Skin of body (tissue), 2 donors: Measurements from ENCODE around the gene DQX1. TPM values are rescaled to one million over a fixed set of nuclear protein-coding genes. Genes with fewer than 3 reads are reported as not detected.
A peak's percentile ranks its signal among the peaks of the same experiment; 100 is the strongest.
"Not testable (repeated sequence)": the region's sequence is repeated elsewhere in the genome, so short reads cannot be mapped to it uniquely, and the experiment has no call there.

ENCODE experiments used
- DNase-seq: peaks from one replicate; lab custom pipeline; 2025; lab: John Stamatoyannopoulos, UW
- total RNA-seq: library from RNA; depleted of rRNA; stranded (reverse); fragments of >200 nt; gene quantifications from one replicate; pipeline ENCODE4 v1.2.3, GENCODE V29; 2014

The DQX1 gene, protein sequence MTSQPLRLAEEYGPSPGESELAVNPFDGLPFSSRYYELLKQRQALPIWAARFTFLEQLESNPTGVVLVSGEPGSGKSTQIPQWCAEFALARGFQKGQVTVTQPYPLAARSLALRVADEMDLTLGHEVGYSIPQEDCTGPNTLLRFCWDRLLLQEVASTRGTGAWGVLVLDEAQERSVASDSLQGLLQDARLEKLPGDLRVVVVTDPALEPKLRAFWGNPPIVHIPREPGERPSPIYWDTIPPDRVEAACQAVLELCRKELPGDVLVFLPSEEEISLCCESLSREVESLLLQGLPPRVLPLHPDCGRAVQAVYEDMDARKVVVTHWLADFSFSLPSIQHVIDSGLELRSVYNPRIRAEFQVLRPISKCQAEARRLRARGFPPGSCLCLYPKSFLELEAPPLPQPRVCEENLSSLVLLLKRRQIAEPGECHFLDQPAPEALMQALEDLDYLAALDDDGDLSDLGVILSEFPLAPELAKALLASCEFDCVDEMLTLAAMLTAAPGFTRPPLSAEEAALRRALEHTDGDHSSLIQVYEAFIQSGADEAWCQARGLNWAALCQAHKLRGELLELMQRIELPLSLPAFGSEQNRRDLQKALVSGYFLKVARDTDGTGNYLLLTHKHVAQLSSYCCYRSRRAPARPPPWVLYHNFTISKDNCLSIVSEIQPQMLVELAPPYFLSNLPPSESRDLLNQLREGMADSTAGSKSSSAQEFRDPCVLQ
- 0.59 TPM for total RNA-seq

- DNase-seq, result no peak
Measured at GRCh38 chr2:74525717-74526648, at the start of gene DQX1. DQX1 (minus strand) TSS chr2:74526231; CDS start chr2:74525729, 502 bp downstream.

- DNase-seq, result no peak
Measured at GRCh38 chr2:74575320-74575719, 49.3 kb upstream of the DQX1 start.

- DNase-seq, result no peak
Measured at GRCh38 chr2:74573747-74574562, 47.9 kb upstream of the DQX1 start.

DNA sequence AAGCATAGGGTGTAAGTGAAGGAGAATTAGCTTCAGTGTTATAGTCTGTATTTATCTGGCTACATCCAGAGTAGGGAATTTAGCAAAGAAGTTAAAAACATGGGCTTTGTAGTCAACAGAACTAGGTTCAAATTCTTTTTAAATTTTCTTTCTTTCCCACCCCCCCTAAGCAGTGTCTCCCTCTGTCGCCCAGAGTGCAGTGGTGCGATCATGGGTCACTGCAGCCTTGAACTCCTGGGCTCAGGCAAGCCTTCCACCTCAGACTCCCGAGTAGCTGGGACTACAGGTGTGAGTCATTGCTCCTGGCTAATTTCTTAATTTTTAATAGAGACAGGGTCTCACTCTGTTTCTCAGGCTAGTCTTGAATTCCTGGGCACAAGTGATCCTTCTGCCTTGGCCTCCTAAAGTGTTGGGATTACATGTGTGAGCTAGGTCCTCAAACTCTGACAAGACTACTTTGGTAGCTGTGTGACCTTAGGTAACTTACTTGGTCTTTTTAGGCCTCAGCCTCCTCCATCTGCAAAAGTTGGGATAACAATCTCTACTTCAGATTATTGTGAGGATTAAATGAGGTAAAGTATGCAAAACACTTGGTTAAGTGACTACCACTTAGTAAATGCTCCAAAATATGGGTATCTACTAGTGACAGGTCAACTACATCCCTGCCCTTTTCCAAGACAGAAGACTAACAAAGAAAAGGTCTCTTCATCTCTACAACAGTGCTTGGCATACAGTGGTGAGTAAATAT, 46.3 kb upstream of the DQX1 start:
- DNase-seq, result no peak

- no peak for DNase-seq
Measured at GRCh38 chr2:74571058-74571457, 45.0 kb upstream of the DQX1 start.

GRCh38 chr2:74569686-74570085, 43.7 kb upstream of the DQX1 start:
- no peak for DNase-seq

DNA sequence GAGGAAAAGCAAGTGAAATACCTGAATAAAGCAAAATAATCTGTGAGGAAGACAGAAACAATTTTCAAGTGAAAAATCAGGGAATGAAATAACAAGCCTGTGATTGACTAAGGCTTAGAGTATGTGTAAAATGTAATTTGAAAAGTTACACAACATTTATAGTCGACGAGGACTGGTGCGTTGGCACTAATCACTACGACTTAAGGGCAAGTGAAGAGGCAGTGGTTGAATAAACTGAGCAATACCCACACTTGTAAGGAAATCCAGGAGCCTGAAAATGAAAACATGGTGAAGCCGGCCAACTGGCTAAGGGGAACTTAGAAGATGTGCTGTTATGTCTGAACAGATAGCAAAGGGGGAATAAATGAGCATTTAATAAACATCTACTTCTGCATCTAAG, 41.9 kb upstream of the DQX1 start:
- DNase-seq, result no peak

- DNase-seq, result peak; percentile 13
Measured at GRCh38 chr2:74566754-74567085, 40.7 kb upstream of the DQX1 start.

DNA sequence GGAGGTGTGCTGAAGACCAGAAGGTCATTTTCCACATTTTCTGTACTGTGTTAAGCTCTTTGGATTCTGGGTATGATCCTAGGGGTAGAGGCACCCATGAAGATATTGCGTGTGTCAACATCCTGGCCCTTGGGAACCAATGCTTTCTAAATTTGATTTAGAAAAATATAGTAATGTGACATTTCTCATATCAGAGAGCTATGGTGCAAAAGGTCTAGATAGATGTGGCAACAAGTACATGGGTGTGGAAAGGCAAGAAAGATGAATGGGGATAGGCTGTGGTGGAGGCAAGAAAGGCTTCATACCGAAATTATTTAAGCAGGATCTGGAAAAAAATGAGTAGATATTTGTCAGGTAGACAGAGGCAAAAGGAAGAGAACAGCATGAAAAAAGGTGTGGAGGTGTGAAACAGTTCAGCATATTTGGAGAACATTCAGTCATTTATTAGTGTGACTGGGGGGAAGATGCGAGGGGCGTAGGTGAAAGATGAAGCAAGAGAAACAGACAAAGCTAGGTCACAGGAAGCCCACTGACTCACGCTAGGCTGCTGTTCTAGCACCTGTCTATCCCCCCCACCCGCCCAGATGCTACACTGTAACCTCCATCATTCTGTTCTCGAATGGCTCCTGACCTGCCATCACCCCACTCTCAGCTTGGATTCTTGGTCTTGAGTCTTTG, 40.2 kb upstream of the DQX1 start:
- DNase-seq, result no peak

DNA sequence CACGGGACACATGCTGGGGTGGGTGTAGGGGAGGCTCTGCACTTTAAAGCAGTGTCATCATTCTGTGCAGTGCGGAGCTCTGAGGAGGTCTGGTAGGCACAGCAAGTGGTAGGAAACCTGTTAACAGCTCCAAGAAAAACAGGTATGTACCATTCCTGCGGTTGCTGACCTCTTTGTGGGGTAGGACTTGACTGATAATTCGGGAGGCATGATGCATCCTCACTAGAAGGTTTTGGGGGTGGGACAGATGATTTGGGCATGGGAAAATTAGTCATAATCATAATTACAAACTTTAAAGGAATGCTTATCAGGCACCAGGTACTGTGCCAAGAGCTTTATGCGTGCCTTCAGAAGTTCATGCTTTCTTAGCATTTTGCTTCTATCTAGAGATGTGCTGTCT, 38.2 kb upstream of the DQX1 start:
- DNase-seq, result no peak

GRCh38 chr2:74562126-74562775, 36.2 kb upstream of the DQX1 start:
- no peak for DNase-seq

DNA sequence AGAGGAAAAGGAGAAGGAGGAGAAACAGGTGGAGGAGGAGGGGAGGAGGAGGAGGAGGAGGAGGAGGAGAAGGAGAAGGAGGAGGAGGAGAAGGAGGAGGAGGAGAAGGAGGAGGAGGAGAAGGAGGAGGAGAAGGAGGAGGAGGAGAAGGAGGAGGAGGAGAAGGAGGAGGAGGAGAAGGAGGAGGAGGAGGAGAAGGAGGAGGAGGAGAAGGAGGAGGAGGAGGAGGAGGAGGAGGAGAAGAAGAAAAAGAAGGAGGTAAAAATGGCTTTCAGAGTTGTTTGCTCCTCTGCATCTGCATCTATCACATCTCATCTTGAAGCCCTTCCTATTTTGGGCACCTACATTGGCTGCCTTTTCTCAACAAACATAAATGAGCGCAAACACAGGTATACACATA, 35.0 kb upstream of the DQX1 start:
- DNase-seq, result not testable (repeated sequence)

GRCh38 chr2:74560591-74560990, 34.6 kb upstream of the DQX1 start:
- no peak for DNase-seq

DNA sequence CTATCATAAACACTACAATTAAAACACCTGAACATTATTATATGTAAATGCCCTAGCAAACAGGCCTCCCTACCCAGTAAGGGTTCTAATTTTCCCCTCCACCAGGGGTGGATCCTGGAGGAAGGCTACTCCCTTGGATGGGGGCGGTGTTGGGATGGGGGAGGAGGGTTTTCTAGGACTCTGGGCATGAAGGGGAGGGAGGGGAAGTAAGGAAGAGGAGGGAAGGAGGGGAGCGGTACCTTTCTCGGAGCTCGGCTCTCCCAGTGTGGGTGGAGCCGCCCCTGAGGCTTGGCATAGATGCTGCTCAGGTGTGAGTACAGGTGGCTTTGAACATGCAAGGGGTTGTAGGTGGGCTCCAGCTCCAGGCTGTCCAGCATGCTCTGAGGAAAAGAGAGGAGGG, 33.9 kb upstream of the DQX1 start:
- no peak for DNase-seq

- no peak for DNase-seq
Measured at GRCh38 chr2:74558284-74559230, 32.5 kb upstream of the DQX1 start.

- DNase-seq, result no peak
Measured at GRCh38 chr2:74556831-74557370, 30.9 kb upstream of the DQX1 start.

DNA sequence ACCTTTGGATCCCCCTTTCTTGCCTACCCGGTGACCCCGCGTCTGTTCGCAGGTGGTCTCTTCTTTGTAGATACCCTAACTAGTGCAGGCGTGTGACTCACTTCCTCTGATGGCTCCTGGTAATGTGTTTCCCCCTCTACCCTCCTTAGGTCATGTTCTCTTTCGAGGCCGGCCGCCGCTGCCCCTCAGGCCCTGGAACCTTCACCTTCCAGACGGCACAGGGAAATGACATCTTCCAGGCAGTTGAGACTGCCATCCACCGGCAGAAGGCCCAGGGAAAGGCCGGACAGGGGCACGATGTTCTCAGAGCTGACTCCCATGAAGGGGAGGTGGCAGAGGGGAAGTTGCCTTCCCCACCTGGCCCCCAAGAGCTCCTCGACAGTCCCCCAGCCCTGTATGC, 30.1 kb upstream of the DQX1 start:
- no peak for DNase-seq

- DNase-seq, result no peak
Measured at GRCh38 chr2:74555610-74556103, 29.6 kb upstream of the DQX1 start.
